ENCODE measurements around the gene MAGEA9B.
"Not testable (repeated sequence)": the region's sequence is repeated elsewhere in the genome, so short reads cannot be mapped to it uniquely, and the experiment has no call there.

The MAGEA9B gene

GRCh38 chrX:149533999-149534398 is 53.3 kb downstream of the MAGEA9B start:
- not testable (repeated sequence) for DNase-seq (ENCODE audit: low spot score)

- not testable (repeated sequence) for DNase-seq (ENCODE audit: low spot score)
Observed at GRCh38 chrX:149532868-149533267, 54.4 kb downstream of the MAGEA9B start.

All from activated CD4-positive, alpha-beta T cell treated with anti-CD3 and anti-CD28 coated beads, Interleukin-2, Interleukin-4, amounts not matched to agents 100 ng/mL and 50 ng/mL, durations not matched to agents 16 hours and 8 hours (primary cell).